ENCODE measurements around the gene RPP25.

The RPP25 gene

GRCh38 chr15:74997141-74997540 is 40.6 kb upstream of the RPP25 start:
- no peak for DNase-seq (ENCODE audit: low read depth in 1 of 2, low spot score in 1 of 2)

DNA sequence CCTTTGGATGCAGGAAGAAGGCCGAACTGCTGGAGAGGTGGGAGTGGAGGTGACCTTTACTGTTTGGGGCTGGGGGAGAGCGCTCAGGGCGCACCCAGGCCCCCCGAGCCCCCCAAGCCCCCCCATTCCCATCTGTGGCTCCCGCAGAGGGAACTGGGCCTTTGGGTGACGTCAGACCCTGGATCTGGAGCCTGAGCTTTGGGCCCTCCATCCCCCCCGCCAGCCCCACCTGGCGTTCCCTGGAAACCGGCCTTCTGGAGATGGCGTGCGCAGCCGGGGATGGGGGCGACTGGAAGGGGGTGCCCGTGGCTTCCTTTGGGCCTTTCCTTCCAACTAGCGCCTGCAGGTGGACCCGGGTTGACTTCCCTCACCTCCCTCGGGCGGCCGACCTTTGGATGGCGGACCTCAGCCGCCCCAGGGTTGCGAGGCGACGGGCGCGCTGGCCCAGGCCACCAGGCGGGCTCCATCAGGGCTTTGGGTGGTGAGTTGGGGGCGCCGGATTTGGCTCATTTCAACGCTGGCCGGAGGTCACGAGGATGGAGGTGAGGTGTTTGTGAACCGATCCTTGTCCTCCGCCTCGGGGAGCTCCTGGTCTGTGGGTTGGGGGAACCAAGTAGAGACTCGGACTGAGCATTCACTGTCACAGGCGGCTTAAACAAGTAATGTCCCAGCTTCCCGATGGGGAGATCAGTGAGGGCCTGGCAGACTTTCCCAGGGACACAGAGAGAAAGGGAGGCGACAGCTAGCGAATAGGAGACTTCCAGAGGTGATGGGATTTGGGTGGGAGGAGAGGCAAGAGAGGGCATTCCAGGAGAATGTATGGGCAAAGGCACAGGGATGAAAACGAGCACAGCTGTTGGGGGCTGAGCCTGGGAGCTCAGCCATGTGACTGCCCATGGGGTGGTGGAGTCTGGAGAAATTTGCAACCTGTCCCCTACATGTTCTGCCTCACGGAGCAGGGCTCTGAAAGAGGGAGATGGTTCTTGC is 39.5 kb upstream of the RPP25 start:
- no peak overlapping the region for H3K27ac ChIP-seq (replicated peaks)

More at GRCh38 chr15:74997141-74997540, 40.6 kb upstream of the RPP25 start:
- Histone ChIP-seq H3K4me3 (replicated peaks; ENCODE audit: insufficient read depth, low read length) (no peak overlapping the region), H3K27me3 (ENCODE audit: insufficient read depth, poor library complexity, severe bottlenecking) (peaks cover 16% of the 10 kb centered on the region), H3K27ac (replicated peaks) (no peak overlapping the region)
- no peak for TF ChIP-seq SPI1 (IDR thresholded peaks at IDR 0.05; ENCODE audit: borderline replicate concordance, low read depth)
- no peak for TF ChIP-seq GABPA (IDR thresholded peaks at IDR 0.05; ENCODE audit: low read depth)
- no peak for TF ChIP-seq CTCF (IDR thresholded peaks at IDR 0.05; ENCODE audit: insufficient read depth, low read length)
- TF ChIP-seq REST (IDR thresholded peaks at IDR 0.05; ENCODE audit: insufficient replicate concordance, low read depth), result no peak
- no peak for TF ChIP-seq POLR2AphosphoS5 (IDR thresholded peaks at IDR 0.05; ENCODE audit: low read depth)

More for the DNA sequence above, 39.5 kb upstream of the RPP25 start:
- H3K27me3 ChIP-seq (ENCODE audit: insufficient read depth, poor library complexity, severe bottlenecking), result peaks cover 16% of the 10 kb centered on the region
- TF ChIP-seq GABPA (IDR thresholded peaks at IDR 0.05; ENCODE audit: low read depth) (no peak), SPI1 (IDR thresholded peaks at IDR 0.05; ENCODE audit: borderline replicate concordance, low read depth) (no peak), POLR2AphosphoS5 (IDR thresholded peaks at IDR 0.05; ENCODE audit: low read depth) (no peak), REST (IDR thresholded peaks at IDR 0.05; ENCODE audit: insufficient replicate concordance, low read depth) (no peak), CTCF (IDR thresholded peaks at IDR 0.05; ENCODE audit: insufficient read depth, low read length) (no peak)
- peak overlapping the region; percentile 73 for H3K4me3 ChIP-seq (replicated peaks; ENCODE audit: insufficient read depth, low read length)
- DNase-seq (ENCODE audit: low read depth in 1 of 2, low spot score in 1 of 2), result no peak
